ENCODE data around the gene BCAS3. TPM values are rescaled to one million over a fixed set of nuclear protein-coding genes. Genes with fewer than 3 reads are reported as not detected.
"Not testable (repeated sequence)": the region's sequence is repeated elsewhere in the genome, so short reads cannot be mapped to it uniquely, and the experiment has no call there.

The BCAS3 gene
- total RNA-seq, 1 donor from 2014 or later = 64.9 TPM

- no peak for DNase-seq (ENCODE audit: low spot score in 2 of 2, unreplicated experiment in 2 of 2)
- peaks cover 31% of the 10 kb centered on the region for H3K4me1 Mint-ChIP-seq
- H3K4me3 Mint-ChIP-seq = no peak overlapping the region
- no peaks in the 10 kb centered on the region for H3K27me3 Mint-ChIP-seq (ENCODE audit: low read depth)
- H3K36me3 Mint-ChIP-seq = peaks cover 5% of the 10 kb centered on the region
- no peak for TF ChIP-seq CTCF (IDR thresholded peaks at IDR 0.05; ENCODE audit: unreplicated experiment)
- peak overlapping the region; percentile 83 for H3K27ac Mint-ChIP-seq
- H3K9me3 Mint-ChIP-seq = peaks cover 6% of the 10 kb centered on the region
Measured at GRCh38 chr17:61352781-61353491, 675.3 kb downstream of the BCAS3 start.

- TF ChIP-seq CTCF (IDR thresholded peaks at IDR 0.05; ENCODE audit: unreplicated experiment) = no peak
- Mint-ChIP-seq H3K4me1 (peaks cover 31% of the 10 kb centered on the region), H3K27me3 (ENCODE audit: low read depth) (no peaks in the 10 kb centered on the region), H3K4me3 (no peak overlapping the region), H3K36me3 (no peaks in the 10 kb centered on the region), H3K27ac (no peak overlapping the region), H3K9me3 (no peaks in the 10 kb centered on the region)
- no peak for DNase-seq (ENCODE audit: low spot score in 2 of 2, unreplicated experiment in 2 of 2)
Measured at GRCh38 chr17:61353615-61354014, 676.0 kb downstream of the BCAS3 start.

DNA sequence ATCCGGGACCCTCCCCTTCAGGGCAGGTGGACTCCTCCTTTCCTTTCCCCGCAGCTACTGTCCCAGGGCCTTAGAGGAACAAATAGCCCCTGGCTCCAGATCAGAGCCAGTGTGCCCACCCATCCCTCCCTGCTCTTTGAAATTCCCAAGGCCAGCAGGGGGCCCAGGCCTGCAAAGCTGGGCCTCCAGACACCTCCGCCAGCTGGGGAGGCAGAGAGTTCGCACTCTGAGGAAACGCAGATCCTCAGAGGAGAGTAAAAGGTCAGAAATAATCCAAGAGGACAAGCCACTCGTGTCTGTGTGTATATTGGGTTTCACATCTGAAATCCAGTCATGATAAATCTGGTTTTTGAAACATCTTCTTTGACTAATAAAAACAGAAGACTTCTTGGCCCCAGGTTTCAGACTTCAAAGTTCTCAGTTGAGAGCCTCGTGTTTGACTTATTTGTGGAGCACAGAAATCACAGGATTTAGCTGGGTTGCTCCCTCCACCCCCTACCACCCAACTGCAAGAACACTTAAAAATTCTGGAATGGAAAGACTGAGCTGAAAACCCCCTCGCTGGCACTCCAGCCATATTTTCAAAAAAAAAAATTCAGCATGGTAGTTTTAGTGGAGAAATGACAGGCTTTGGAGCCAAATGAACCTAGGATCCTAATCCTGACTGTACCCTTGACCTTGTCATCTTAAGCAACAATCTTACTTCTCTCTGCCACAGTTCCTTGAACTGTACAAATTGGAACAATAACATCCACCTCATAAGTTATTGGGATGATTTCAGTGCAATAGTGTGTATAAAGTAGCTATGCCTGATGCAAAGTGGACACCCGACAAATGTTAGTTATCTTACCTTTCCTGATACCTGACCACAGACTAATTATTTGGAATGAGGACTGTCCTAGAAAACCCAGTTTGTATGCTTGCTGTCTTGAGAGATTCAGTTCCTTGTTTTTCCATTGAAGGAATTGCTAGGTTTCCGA, 677.5 kb downstream of the BCAS3 start:
- Mint-ChIP-seq H3K4me3 (no peak overlapping the region), H3K9me3 (no peaks in the 10 kb centered on the region), H3K27me3 (ENCODE audit: low read depth) (no peaks in the 10 kb centered on the region), H3K27ac (peak overlapping the region; percentile 66), H3K4me1 (peaks cover 31% of the 10 kb centered on the region), H3K36me3 (peaks cover 2% of the 10 kb centered on the region)
- no peak for TF ChIP-seq CTCF (IDR thresholded peaks at IDR 0.05; ENCODE audit: unreplicated experiment)
- no peak for DNase-seq (ENCODE audit: low spot score in 2 of 2, unreplicated experiment in 2 of 2)

- not testable (repeated sequence) for H3K4me3 Mint-ChIP-seq; H3K36me3 Mint-ChIP-seq; H3K9me3 Mint-ChIP-seq; H3K27ac Mint-ChIP-seq; H3K27me3 Mint-ChIP-seq (ENCODE audit: low read depth); DNase-seq (ENCODE audit: low spot score in 2 of 2, unreplicated experiment in 2 of 2)
- H3K4me1 Mint-ChIP-seq = peaks cover 28% of the 10 kb centered on the region
Measured at GRCh38 chr17:61357061-61357460, 679.4 kb downstream of the BCAS3 start.

GRCh38 chr17:61359513-61359912, 681.9 kb downstream of the BCAS3 start:
- not testable (repeated sequence) for DNase-seq (ENCODE audit: low spot score in 2 of 2, unreplicated experiment in 2 of 2); H3K4me3 Mint-ChIP-seq; H3K9me3 Mint-ChIP-seq; H3K27ac Mint-ChIP-seq; H3K27me3 Mint-ChIP-seq (ENCODE audit: low read depth); H3K36me3 Mint-ChIP-seq
- peaks cover 19% of the 10 kb centered on the region for H3K4me1 Mint-ChIP-seq

GRCh38 chr17:61360318-61360943, 682.8 kb downstream of the BCAS3 start:
- peaks cover 13% of the 10 kb centered on the region for H3K4me1 Mint-ChIP-seq
- H3K4me3 Mint-ChIP-seq = no peak overlapping the region
- TF ChIP-seq CTCF (IDR thresholded peaks at IDR 0.05; ENCODE audit: unreplicated experiment) = no peak
- H3K27ac Mint-ChIP-seq = no peak overlapping the region
- no peaks in the 10 kb centered on the region for H3K27me3 Mint-ChIP-seq (ENCODE audit: low read depth)
- no peak for DNase-seq (ENCODE audit: low spot score in 2 of 2, unreplicated experiment in 2 of 2)
- H3K9me3 Mint-ChIP-seq = no peaks in the 10 kb centered on the region
- H3K36me3 Mint-ChIP-seq = peaks cover 8% of the 10 kb centered on the region
